HEK293 (cell line): ENCODE measurements around the gene DNAJC5.

Experiments
- BCL11B ChIP-seq: fragments of 450-650 bp; formaldehyde crosslinking; IDR thresholded peaks from 2 replicates; pipeline ENCODE4 v1.5.1; 2016; ENCODE audit warnings: low read depth, missing biosample characterization, missing genetic modification characterization
- BCL6B ChIP-seq: fragments of 450-650 bp; formaldehyde crosslinking; IDR thresholded peaks from 2 replicates; pipeline ENCODE4 v1.5.1; 2017; ENCODE audit warnings: missing biosample characterization, missing genetic modification characterization
- GLIS2 ChIP-seq: fragments of 450-650 bp; formaldehyde crosslinking; IDR thresholded peaks from 2 replicates; pipeline ENCODE4 v1.5.1; 2016; ENCODE audit warnings: missing biosample characterization, missing genetic modification characterization
- KLF10 ChIP-seq: fragments of 450-650 bp; IDR thresholded peaks from 2 replicates; pipeline ENCODE4 v1.5.1; 2018; ENCODE audit warnings: missing biosample characterization, mild to moderate bottlenecking, missing genetic modification characterization
- KLF9 ChIP-seq: fragments of 450-650 bp; formaldehyde crosslinking; IDR thresholded peaks from 2 replicates; pipeline ENCODE4 v1.5.1; 2016; ENCODE audit warnings: missing biosample characterization, missing genetic modification characterization, low read depth
- OVOL3 ChIP-seq: fragments of 450-650 bp; formaldehyde crosslinking; IDR thresholded peaks from 2 replicates; pipeline ENCODE4 v1.5.1; 2016; ENCODE audit warnings: missing biosample characterization, missing genetic modification characterization
- SETDB1 ChIP-seq: IDR thresholded peaks from one replicate; pipeline ENCODE4 v1.6.1; 2017; ENCODE audit warnings: mild to moderate bottlenecking, low read length, moderate library complexity, mixed read lengths; ENCODE audit not compliant: insufficient read length
- SP3 ChIP-seq: fragments of 450-650 bp; formaldehyde crosslinking; IDR thresholded peaks from 2 replicates; pipeline ENCODE4 v1.5.1; 2016; ENCODE audit warnings: missing biosample characterization, missing genetic modification characterization
- ZBTB10 ChIP-seq: fragments of 450-650 bp; formaldehyde crosslinking; IDR thresholded peaks from 2 replicates; pipeline ENCODE4 v1.5.1; 2016; ENCODE audit warnings: missing biosample characterization, missing genetic modification characterization
- ZIC2 ChIP-seq: fragments of 450-650 bp; formaldehyde crosslinking; IDR thresholded peaks from 2 replicates; pipeline ENCODE4 v1.5.1; 2016; ENCODE audit warnings: missing biosample characterization, missing genetic modification characterization
- ZNF140 ChIP-seq: fragments of 450-650 bp; formaldehyde crosslinking; IDR thresholded peaks from 2 replicates; pipeline ENCODE4 v1.5.1; 2016; ENCODE audit warnings: missing biosample characterization, missing genetic modification characterization
- ZNF184 ChIP-seq: fragments of 450-650 bp; IDR thresholded peaks from 2 replicates; pipeline ENCODE4 v1.5.1; 2018; ENCODE audit warnings: missing biosample characterization, mild to moderate bottlenecking, missing genetic modification characterization
- ZNF202 ChIP-seq: fragments of 450-650 bp; formaldehyde crosslinking; IDR thresholded peaks from 2 replicates; pipeline ENCODE4 v1.5.1; 2016; ENCODE audit warnings: missing biosample characterization, missing genetic modification characterization, borderline replicate concordance
- ZNF335 ChIP-seq: fragments of 450-650 bp; formaldehyde crosslinking; conservative IDR thresholded peaks from 2 replicates; pipeline ENCODE4 v1.5.1; 2016; ENCODE audit warnings: missing biosample characterization, missing genetic modification characterization
- ZNF366 ChIP-seq: fragments of 450-650 bp; formaldehyde crosslinking; conservative IDR thresholded peaks from 2 replicates; pipeline ENCODE4 v1.5.1; 2016; ENCODE audit warnings: missing biosample characterization, missing genetic modification characterization
- ZNF416 ChIP-seq: fragments of 450-650 bp; formaldehyde crosslinking; IDR thresholded peaks from 2 replicates; pipeline ENCODE4 v1.5.1; 2016; ENCODE audit warnings: missing biosample characterization, missing genetic modification characterization
- ZNF48 ChIP-seq: fragments of 450-650 bp; formaldehyde crosslinking; IDR thresholded peaks from 2 replicates; pipeline ENCODE4 v1.5.1; 2016; ENCODE audit warnings: missing biosample characterization, missing genetic modification characterization
- ZNF488 ChIP-seq: fragments of 450-650 bp; formaldehyde crosslinking; IDR thresholded peaks from 2 replicates; pipeline ENCODE4 v1.5.1; 2016; ENCODE audit warnings: missing biosample characterization, missing genetic modification characterization
- ZNF518A ChIP-seq: fragments of 450-650 bp; formaldehyde crosslinking; conservative IDR thresholded peaks from 2 replicates; pipeline ENCODE4 v1.5.1; 2016; ENCODE audit warnings: low read depth, missing biosample characterization, missing genetic modification characterization
- ZNF530 ChIP-seq: fragments of 450-650 bp; formaldehyde crosslinking; IDR thresholded peaks from 2 replicates; pipeline ENCODE4 v1.5.1; 2016; ENCODE audit warnings: low read depth, missing biosample characterization, missing genetic modification characterization
- ZNF585B ChIP-seq: fragments of 450-650 bp; formaldehyde crosslinking; IDR thresholded peaks from 2 replicates; pipeline ENCODE4 v1.5.1; 2016; ENCODE audit warnings: missing biosample characterization, missing genetic modification characterization
- ZNF747 ChIP-seq: fragments of 450-650 bp; formaldehyde crosslinking; IDR thresholded peaks from 2 replicates; pipeline ENCODE4 v1.5.1; 2016; ENCODE audit warnings: missing biosample characterization, missing genetic modification characterization
- ZXDB ChIP-seq: fragments of 450-650 bp; formaldehyde crosslinking; IDR thresholded peaks from 2 replicates; pipeline ENCODE4 v1.5.1; 2016; ENCODE audit warnings: missing biosample characterization, missing genetic modification characterization
- TF ChIP-seq, protein P1 (sequence below): fragments of 450-650 bp; formaldehyde crosslinking; IDR thresholded peaks from 2 replicates; pipeline ENCODE4 v1.5.1; 2017; ENCODE audit warnings: missing biosample characterization, missing genetic modification characterization
- TF ChIP-seq, protein P2 (sequence below): fragments of 450-650 bp; formaldehyde crosslinking; IDR thresholded peaks from 2 replicates; pipeline ENCODE4 v1.5.1; 2016; ENCODE audit warnings: missing biosample characterization, missing genetic modification characterization

Gene DNAJC5

DNA sequence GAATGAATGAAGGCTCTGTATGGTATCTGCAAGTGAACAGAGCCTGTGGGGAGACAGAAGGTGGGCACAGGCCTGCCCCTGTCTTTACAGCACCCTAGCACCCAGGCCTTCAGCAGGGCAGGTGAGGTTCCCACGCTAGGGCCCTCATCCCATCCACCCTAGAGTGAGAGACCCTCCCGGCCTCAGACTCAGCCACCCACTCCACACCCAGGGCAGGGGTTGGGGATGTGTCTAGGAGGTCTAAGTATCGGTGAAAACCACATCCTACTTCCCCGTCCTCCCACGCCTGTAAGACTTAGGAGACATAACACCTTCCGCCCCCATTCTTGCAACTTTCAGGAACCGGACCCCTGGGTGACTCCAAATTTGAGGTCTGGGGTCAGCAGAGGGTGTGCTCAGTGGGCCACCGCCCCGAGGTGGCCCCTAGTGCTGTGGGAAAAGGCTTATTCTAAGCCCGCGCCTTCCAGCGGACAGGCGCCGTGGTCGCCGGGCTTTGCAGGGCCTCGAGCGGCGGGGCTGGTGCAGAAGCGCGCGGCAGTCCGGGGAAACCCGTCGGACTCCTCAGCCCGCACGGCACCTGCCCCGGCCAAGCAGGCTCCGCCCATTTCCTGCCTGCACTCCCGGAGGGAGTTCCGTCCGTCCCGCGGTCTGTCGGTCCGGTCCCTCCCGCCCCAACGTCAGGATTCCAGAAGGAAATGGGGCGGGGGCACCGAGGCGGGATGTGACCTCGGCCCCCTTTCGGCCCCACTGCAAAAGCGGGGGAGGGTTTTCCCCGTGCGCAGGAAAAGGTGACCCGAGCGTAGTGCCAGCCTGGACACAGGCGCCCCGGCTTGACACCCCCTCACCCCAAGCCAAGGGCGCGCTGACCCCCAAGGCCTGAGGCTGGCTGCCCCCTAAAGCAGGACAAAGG lies 83.6 kb downstream of the DNAJC5 start (continued):
- TF ChIP-seq ZBTB10 (tag by site-specific recombination), result peak; percentile 86; the same call in 1 of the 2 replicates
- no peak; the same call in 1 of the 2 replicates for TF ChIP-seq BCL11B (tag by site-specific recombination)
- no peak for TF ChIP-seq ZNF488 (tag by site-specific recombination)
- TF ChIP-seq ZNF585B, result no peak
- TF ChIP-seq BCL6B, result no peak
- peak; percentile 74 for TF ChIP-seq SP3
- peak; percentile 62; the same call in 1 of the 2 replicates for TF ChIP-seq ZXDB (tag by site-specific recombination)
- TF ChIP-seq, protein P1, sequence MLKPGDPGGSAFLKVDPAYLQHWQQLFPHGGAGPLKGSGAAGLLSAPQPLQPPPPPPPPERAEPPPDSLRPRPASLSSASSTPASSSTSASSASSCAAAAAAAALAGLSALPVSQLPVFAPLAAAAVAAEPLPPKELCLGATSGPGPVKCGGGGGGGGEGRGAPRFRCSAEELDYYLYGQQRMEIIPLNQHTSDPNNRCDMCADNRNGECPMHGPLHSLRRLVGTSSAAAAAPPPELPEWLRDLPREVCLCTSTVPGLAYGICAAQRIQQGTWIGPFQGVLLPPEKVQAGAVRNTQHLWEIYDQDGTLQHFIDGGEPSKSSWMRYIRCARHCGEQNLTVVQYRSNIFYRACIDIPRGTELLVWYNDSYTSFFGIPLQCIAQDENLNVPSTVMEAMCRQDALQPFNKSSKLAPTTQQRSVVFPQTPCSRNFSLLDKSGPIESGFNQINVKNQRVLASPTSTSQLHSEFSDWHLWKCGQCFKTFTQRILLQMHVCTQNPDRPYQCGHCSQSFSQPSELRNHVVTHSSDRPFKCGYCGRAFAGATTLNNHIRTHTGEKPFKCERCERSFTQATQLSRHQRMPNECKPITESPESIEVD (tag by site-specific recombination), result no peak
- peak; percentile 37; the same call in 1 of the 2 replicates for TF ChIP-seq KLF10 (tag by site-specific recombination)
- TF ChIP-seq OVOL3 (tag by site-specific recombination), result no peak
- no peak for TF ChIP-seq ZNF416
- peak; percentile 51; the same call in 1 of the 2 replicates for TF ChIP-seq KLF9
- TF ChIP-seq ZNF366 (tag by site-specific recombination), result 0 out of 2 replicates have a peak, but pooled peaks have one; percentile 41
- TF ChIP-seq, protein P2, sequence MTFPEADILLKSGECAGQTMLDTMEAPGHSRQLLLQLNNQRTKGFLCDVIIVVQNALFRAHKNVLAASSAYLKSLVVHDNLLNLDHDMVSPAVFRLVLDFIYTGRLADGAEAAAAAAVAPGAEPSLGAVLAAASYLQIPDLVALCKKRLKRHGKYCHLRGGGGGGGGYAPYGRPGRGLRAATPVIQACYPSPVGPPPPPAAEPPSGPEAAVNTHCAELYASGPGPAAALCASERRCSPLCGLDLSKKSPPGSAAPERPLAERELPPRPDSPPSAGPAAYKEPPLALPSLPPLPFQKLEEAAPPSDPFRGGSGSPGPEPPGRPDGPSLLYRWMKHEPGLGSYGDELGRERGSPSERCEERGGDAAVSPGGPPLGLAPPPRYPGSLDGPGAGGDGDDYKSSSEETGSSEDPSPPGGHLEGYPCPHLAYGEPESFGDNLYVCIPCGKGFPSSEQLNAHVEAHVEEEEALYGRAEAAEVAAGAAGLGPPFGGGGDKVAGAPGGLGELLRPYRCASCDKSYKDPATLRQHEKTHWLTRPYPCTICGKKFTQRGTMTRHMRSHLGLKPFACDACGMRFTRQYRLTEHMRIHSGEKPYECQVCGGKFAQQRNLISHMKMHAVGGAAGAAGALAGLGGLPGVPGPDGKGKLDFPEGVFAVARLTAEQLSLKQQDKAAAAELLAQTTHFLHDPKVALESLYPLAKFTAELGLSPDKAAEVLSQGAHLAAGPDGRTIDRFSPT (tag by site-specific recombination), result 0 out of 2 replicates have a peak, but pooled peaks have one; percentile 50
- no peak for TF ChIP-seq ZNF140 (tag by site-specific recombination)
- no peak for TF ChIP-seq ZNF48
- no peak for TF ChIP-seq ZNF202 (tag by site-specific recombination)
- no peak for TF ChIP-seq ZNF530 (tag by site-specific recombination)
- no peak for TF ChIP-seq SETDB1
- TF ChIP-seq ZNF184 (tag by site-specific recombination), result no peak
- TF ChIP-seq ZNF747 (tag by site-specific recombination), result no peak
- TF ChIP-seq ZNF518A, result no peak
- no peak for TF ChIP-seq ZIC2
- TF ChIP-seq ZNF335 (tag by site-specific recombination), result peak; percentile 87
- TF ChIP-seq GLIS2 (tag by site-specific recombination), result peak; percentile 91
